Natural killer cell (primary cell): Measurements from ENCODE around the gene RAD51AP1. TPM values are rescaled to one million over a fixed set of nuclear protein-coding genes. Genes with fewer than 3 reads are reported as not detected.

ENCODE experiments used
- ATAC-seq, 3 donors: fragments of 150-1000 bp in 2 of 3; fragments of 200-7000 bp in 1 of 3; cut with Tn5 transposase; 1 replicate in 1 of 3; 2 replicates in 2 of 3; pipeline ENCODE4 v1.10.0; 2021; ENCODE audit warnings: mild to moderate bottlenecking in 2 of 3, moderate library complexity in 2 of 3
- DNase-seq, 2 donors: peaks; one replicate each; pipeline versions ENCODE4 v3.0.0 to v3.0.0-alpha.2; 2013 to 2021; ENCODE audit warnings: mixed read lengths in 1 of 2
- H3K27ac ChIP-seq: one replicate; pipeline ENCODE4 v1.5.1; 2013; ENCODE audit warnings: mild to moderate bottlenecking, low read length
- H3K27me3 ChIP-seq: one replicate; pipeline ENCODE4 v1.6.1; 2013; ENCODE audit warnings: low read length; ENCODE audit not compliant: control insufficient read depth, insufficient read depth
- H3K36me3 ChIP-seq: one replicate; pipeline ENCODE4 v1.6.1; 2013; ENCODE audit warnings: low read length; ENCODE audit not compliant: control insufficient read depth, insufficient read depth
- H3K4me1 ChIP-seq: one replicate; pipeline ENCODE4 v1.6.1; 2013; ENCODE audit warnings: low read length; ENCODE audit not compliant: control insufficient read depth, insufficient read depth
- H3K4me3 ChIP-seq: one replicate; pipeline ENCODE4 v1.5.1; 2013; ENCODE audit warnings: low read length
- H3K9me3 ChIP-seq: one replicate; pipeline ENCODE4 v1.6.1; 2013; ENCODE audit warnings: low read length; ENCODE audit not compliant: control insufficient read depth, insufficient read depth
- H3K27ac Mint-ChIP-seq, 2 donors: one replicate each; pipeline ENCODE4 v1.8.0; 2022; ENCODE audit warnings: mild to moderate bottlenecking in 2 of 2, mixed read lengths in 2 of 2, moderate library complexity in 1 of 2
- H3K27me3 Mint-ChIP-seq, 2 donors: one replicate each; pipeline ENCODE4 v1.8.0; 2022; ENCODE audit warnings: low read depth in 2 of 2, mixed read lengths in 2 of 2
- H3K36me3 Mint-ChIP-seq: one replicate; pipeline ENCODE4 v1.8.0; 2022; ENCODE audit warnings: mixed read lengths
- H3K4me1 Mint-ChIP-seq, 2 donors: one replicate each; pipeline ENCODE4 v1.8.0; 2022; ENCODE audit warnings: mixed read lengths in 2 of 2
- H3K4me3 Mint-ChIP-seq: one replicate; pipeline ENCODE4 v1.8.0; 2022; ENCODE audit warnings: mild to moderate bottlenecking, moderate library complexity, mixed read lengths
- H3K9me3 Mint-ChIP-seq, 2 donors: one replicate each; pipeline ENCODE4 v1.8.0; 2022; ENCODE audit warnings: mixed read lengths in 2 of 2
- WGBS: methylation state at CpG from one replicate; pipeline ENCODE4 v1.1.7; 2013; ENCODE audit warnings: missing lambda C conversion rate; ENCODE audit not compliant: insufficient coverage; 5-methylcytosine and 5-hydroxymethylcytosine counted together
- intact Hi-C: fragments of 100-400 bp; cut with micrococcal nuclease; formaldehyde crosslinking; loops from one replicate; pipeline ENCODE4 v1.14.2; 2022
- total RNA-seq, 4 donors: library from RNA; stranded (reverse); fragments of 120-200 nt in 1 of 4; gene quantifications; one replicate each; pipeline versions ENCODE4 v1.2.3 to v1.2.4, GENCODE V29; 2013 to 2022
- TF ChIP-seq, protein P1 (sequence below): fragments of 200-600 bp; IDR thresholded peaks from one replicate; pipeline ENCODE4 v1.8.0; 2022; ENCODE audit warnings: antibody characterized with exemption

RAD51AP1 gene
- total RNA-seq, 3 donors from 2014 or later (not counting 1 experiment from before 2014, with no cell fraction given) = 3.4 to 5.4 (median 5.2) TPM

DNA sequence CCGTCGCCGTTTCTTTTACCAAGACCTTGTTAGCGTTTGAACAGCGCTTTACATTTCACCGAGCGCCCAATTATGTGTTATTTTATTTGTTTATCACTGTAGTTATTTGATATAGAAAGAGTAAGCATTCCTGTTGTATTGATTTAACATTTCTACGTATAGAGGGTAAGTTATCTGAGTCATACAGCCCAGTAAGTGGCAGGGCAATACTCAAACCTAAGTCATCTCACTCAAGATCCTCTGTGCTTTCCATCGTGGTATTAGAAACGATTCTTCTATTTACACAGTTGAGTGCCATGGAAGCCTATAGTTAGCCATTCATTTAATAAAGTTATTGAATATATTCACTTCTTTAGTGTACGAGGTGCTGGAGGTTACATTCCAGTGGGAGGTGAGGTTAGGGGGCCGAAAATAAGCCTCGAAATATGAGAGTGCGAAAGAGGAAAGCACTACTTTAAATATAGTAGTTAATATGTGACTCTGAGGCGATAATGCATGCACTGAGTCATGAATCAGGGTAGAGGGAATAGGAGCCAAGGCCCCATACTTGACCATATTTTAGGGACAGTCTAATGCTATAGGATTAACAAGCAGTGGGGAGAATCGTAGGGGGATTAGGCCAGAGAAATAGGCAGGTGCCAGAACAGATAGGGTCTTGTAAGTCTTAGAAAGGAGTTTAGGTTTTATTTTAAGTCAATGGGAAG, 629 bp downstream of the RAD51AP1 start:
- H3K27ac Mint-ChIP-seq = peak overlapping the region; percentile 94 to 99

DNA sequence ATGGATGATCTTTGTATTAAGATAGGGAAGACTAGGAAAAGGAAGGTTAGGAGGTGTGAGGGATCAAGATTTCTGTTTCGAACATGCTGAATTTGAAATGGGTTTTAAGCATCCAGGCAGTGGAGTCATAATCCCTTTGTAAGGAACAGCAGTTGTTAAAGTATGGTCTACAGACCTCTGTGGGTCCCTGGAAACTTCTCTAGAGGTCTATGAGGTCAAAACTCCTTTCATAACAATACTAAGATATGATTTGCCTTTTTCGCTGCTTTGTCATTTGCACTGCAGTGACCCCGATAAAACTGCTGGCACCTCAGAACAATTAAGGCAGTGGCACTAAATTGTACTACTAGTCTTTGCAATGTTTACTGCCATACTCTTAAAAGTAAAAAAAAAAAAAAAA, 1.5 kb downstream of the RAD51AP1 start:
- H3K4me1 Mint-ChIP-seq = peaks cover 22 to 33% of the 10 kb centered on the region in 2 donors
- TF ChIP-seq, protein P1, sequence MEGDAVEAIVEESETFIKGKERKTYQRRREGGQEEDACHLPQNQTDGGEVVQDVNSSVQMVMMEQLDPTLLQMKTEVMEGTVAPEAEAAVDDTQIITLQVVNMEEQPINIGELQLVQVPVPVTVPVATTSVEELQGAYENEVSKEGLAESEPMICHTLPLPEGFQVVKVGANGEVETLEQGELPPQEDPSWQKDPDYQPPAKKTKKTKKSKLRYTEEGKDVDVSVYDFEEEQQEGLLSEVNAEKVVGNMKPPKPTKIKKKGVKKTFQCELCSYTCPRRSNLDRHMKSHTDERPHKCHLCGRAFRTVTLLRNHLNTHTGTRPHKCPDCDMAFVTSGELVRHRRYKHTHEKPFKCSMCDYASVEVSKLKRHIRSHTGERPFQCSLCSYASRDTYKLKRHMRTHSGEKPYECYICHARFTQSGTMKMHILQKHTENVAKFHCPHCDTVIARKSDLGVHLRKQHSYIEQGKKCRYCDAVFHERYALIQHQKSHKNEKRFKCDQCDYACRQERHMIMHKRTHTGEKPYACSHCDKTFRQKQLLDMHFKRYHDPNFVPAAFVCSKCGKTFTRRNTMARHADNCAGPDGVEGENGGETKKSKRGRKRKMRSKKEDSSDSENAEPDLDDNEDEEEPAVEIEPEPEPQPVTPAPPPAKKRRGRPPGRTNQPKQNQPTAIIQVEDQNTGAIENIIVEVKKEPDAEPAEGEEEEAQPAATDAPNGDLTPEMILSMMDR = no peak
- no peaks in the 10 kb centered on the region for H3K27me3 ChIP-seq
- peak overlapping the region; percentile 98 for H3K4me3 Mint-ChIP-seq
- peaks cover 2% of the 10 kb centered on the region for H3K36me3 ChIP-seq
- no peaks in the 10 kb centered on the region for H3K9me3 Mint-ChIP-seq
- 83% methylated on average over 3 of the region's 3 CpGs for WGBS
- no peak overlapping the region for H3K27ac Mint-ChIP-seq
- ATAC-seq (no peak), DNase-seq (no peak)
- no peak overlapping the region for H3K27ac ChIP-seq
- H3K36me3 Mint-ChIP-seq = no peaks in the 10 kb centered on the region
- intact Hi-C loops = no loop called here
- no peaks in the 10 kb centered on the region for H3K27me3 Mint-ChIP-seq
- H3K4me1 ChIP-seq = peaks cover 3% of the 10 kb centered on the region
- no peak overlapping the region for H3K4me3 ChIP-seq
- no peaks in the 10 kb centered on the region for H3K9me3 ChIP-seq

More for the DNA sequence above, 629 bp downstream of the RAD51AP1 start:
- no peaks in the 10 kb centered on the region for H3K27me3 Mint-ChIP-seq
- H3K9me3 Mint-ChIP-seq = no peaks in the 10 kb centered on the region
- H3K36me3 Mint-ChIP-seq = no peaks in the 10 kb centered on the region
- peaks cover 22 to 33% of the 10 kb centered on the region in 2 donors for H3K4me1 Mint-ChIP-seq
- no peak overlapping the region for H3K27ac ChIP-seq
- peak overlapping the region; percentile 98 for H3K4me3 Mint-ChIP-seq
- TF ChIP-seq, protein P1 = no peak
- peaks cover 3% of the 10 kb centered on the region for H3K4me1 ChIP-seq
- WGBS = 25% methylated on average over 12 of the region's 16 CpGs
- H3K9me3 ChIP-seq = no peaks in the 10 kb centered on the region
- peaks cover 6% of the 10 kb centered on the region for H3K36me3 ChIP-seq
- H3K4me3 ChIP-seq = peak overlapping the region; percentile 58
- ATAC-seq (no peak), DNase-seq (no peak)
- no peaks in the 10 kb centered on the region for H3K27me3 ChIP-seq
- intact Hi-C loops = loop anchor here (5.0 kb wide), 1 partner anchor 667 kb away; the partner anchor contains the start of gene PARP11

DNA sequence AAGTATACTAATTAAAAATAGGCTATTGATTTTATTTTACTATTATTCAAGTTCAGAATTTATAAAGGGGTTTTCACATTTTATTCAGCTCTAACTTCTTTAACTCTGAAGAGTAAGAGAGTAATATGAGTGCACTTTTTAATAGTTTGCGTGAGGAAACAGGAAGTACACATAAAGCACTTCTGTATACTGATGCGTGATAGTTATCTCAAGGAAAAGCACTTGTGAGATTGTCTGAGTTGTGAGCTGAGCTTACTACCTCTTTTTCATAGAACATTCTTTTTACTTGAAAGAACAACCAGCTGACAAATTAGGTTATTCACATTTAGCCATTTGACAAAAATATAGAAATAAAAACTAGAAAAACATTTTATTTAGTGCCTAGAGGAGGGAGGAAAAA, 1.9 kb downstream of the RAD51AP1 start:
- H3K4me1 ChIP-seq = peaks cover 3% of the 10 kb centered on the region
- 0% methylated on average over 1 of the region's 2 CpGs for WGBS
- H3K27me3 Mint-ChIP-seq = no peaks in the 10 kb centered on the region
- no peak overlapping the region for H3K4me3 Mint-ChIP-seq
- no peaks in the 10 kb centered on the region for H3K36me3 ChIP-seq
- TF ChIP-seq, protein P1 = no peak
- intact Hi-C loops = no loop called here
- no peaks in the 10 kb centered on the region for H3K36me3 Mint-ChIP-seq
- no peak overlapping the region for H3K27ac Mint-ChIP-seq
- DNase-seq = no peak
- H3K9me3 ChIP-seq = no peaks in the 10 kb centered on the region
- H3K27ac ChIP-seq = no peak overlapping the region
- no peaks in the 10 kb centered on the region for H3K27me3 ChIP-seq
- no peak overlapping the region for H3K4me3 ChIP-seq
- peaks cover 22 to 33% of the 10 kb centered on the region in 2 donors for H3K4me1 Mint-ChIP-seq
- no peaks in the 10 kb centered on the region for H3K9me3 Mint-ChIP-seq
- no peak for ATAC-seq

DNA sequence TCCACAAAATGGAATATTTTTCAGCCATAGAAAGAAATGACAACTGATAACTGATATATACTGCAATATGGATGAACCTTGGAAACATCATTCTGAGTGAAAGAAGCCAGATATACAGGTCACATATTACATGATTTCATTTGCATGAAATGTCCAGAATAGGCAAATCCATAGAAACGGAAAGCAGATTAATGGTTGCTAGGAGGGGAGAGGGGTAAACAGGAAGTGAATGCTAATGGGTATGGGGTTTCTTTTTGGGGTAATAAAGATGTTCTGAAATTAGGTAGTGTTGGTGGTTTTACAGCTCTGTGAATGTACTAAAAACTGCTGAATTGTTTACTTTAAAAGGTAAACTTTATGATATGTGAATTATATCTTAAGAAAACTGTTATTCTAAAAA, 6.5 kb downstream of the RAD51AP1 start:
- no peaks in the 10 kb centered on the region for H3K27me3 ChIP-seq
- H3K36me3 Mint-ChIP-seq = no peaks in the 10 kb centered on the region
- TF ChIP-seq, protein P1 = no peak
- H3K27ac Mint-ChIP-seq = no peak overlapping the region
- no peaks in the 10 kb centered on the region for H3K36me3 ChIP-seq
- H3K4me1 Mint-ChIP-seq = no peaks in the 10 kb centered on the region
- H3K4me3 Mint-ChIP-seq = no peak overlapping the region
- 89% methylated on average over 1 of the region's 1 CpG for WGBS
- no peak for ATAC-seq
- H3K4me3 ChIP-seq = no peak overlapping the region
- H3K4me1 ChIP-seq = no peaks in the 10 kb centered on the region
- no peak overlapping the region for H3K27ac ChIP-seq
- H3K9me3 Mint-ChIP-seq = no peaks in the 10 kb centered on the region
- intact Hi-C loops = no loop called here
- H3K9me3 ChIP-seq = no peaks in the 10 kb centered on the region
- DNase-seq = no peak
- H3K27me3 Mint-ChIP-seq = no peaks in the 10 kb centered on the region
